Ishikawa (cell line): ENCODE data around the gene MAP4K3.

Source experiments
- CEBPB ChIP-seq: IDR thresholded peaks from 2 replicates; pipeline ENCODE4 v1.6.1; 2012
- CREB1 ChIP-seq: IDR thresholded peaks from 2 replicates; pipeline ENCODE4 v1.6.1; 2012; ENCODE audit warnings: low read depth
- EGR1 ChIP-seq: IDR thresholded peaks from 2 replicates; pipeline ENCODE4 v1.6.1; 2012
- EP300 ChIP-seq: IDR thresholded peaks from 2 replicates; pipeline ENCODE4 v1.6.1; 2012; ENCODE audit warnings: borderline replicate concordance
- FOXM1 ChIP-seq: IDR thresholded peaks from 2 replicates; pipeline ENCODE4 v1.6.1; 2012; ENCODE audit warnings: low read depth, borderline replicate concordance
- MAX ChIP-seq: IDR thresholded peaks from 2 replicates; pipeline ENCODE4 v1.6.1; 2012
- NFIC ChIP-seq: IDR thresholded peaks from 2 replicates; pipeline ENCODE4 v1.6.1; 2012
- RAD21 ChIP-seq: IDR thresholded peaks from 2 replicates; pipeline ENCODE4 v1.6.1; 2012; ENCODE audit warnings: low read depth
- REST ChIP-seq: IDR thresholded peaks from 2 replicates; pipeline ENCODE4 v1.6.1; 2012; ENCODE audit warnings: low read depth, mild to moderate bottlenecking
- TAF1 ChIP-seq: IDR thresholded peaks from 2 replicates; pipeline ENCODE4 v1.6.1; 2012; ENCODE audit warnings: low read depth, mild to moderate bottlenecking
- TCF12 ChIP-seq: IDR thresholded peaks from 2 replicates; pipeline ENCODE4 v1.6.1; 2012; ENCODE audit warnings: low read depth
- TEAD4 ChIP-seq: IDR thresholded peaks from 2 replicates; pipeline ENCODE4 v1.6.1; 2012
- USF1 ChIP-seq: IDR thresholded peaks from 2 replicates; pipeline ENCODE4 v1.6.1; 2012
- YY1 ChIP-seq: IDR thresholded peaks from 2 replicates; pipeline ENCODE4 v1.6.1; 2012; ENCODE audit warnings: low read depth
- ZBTB7A ChIP-seq: IDR thresholded peaks from 2 replicates; pipeline ENCODE4 v1.6.1; 2012; ENCODE audit warnings: low read depth

MAP4K3 gene

GRCh38 chr2:39380525-39381150 lies 56.4 kb downstream of the MAP4K3 start:
- TF ChIP-seq EGR1, result no peak
- no peak for TF ChIP-seq EP300
- TF ChIP-seq ZBTB7A, result no peak
- no peak for TF ChIP-seq TAF1
- TF ChIP-seq RAD21, result no peak
- no peak for TF ChIP-seq NFIC
- no peak for TF ChIP-seq FOXM1
- no peak for TF ChIP-seq REST
- TF ChIP-seq TCF12, result no peak
- no peak for TF ChIP-seq CREB1
- no peak for TF ChIP-seq MAX
- no peak for TF ChIP-seq YY1
- TF ChIP-seq USF1, result no peak
- no peak for TF ChIP-seq TEAD4
- no peak for TF ChIP-seq CEBPB

GRCh38 chr2:39379643-39380524 lies 57.2 kb downstream of the MAP4K3 start:
- TF ChIP-seq FOXM1, result no peak
- no peak for TF ChIP-seq TAF1
- TF ChIP-seq RAD21, result peak; percentile 68

DNA sequence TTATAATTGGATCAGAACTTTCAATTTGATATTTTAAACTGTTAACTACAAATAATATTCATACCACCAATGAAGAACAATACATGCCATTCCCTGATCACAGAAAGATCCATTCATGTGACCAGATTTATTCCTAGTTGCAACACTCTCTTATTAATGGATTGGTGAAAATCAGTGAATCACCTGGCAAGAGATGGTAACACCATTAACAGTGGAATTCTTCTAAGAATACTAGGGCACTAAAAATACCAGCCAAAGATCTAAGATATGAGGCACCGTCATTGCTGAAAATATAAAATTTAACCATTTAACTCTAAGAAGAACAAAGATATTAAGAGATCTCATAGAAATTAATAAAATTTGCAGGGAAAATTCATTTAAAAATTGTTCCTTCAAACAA lies 58.1 kb downstream of the MAP4K3 start:
- no peak for TF ChIP-seq YY1

GRCh38 chr2:39377226-39377939 lies 59.7 kb downstream of the MAP4K3 start:
- TF ChIP-seq TAF1 (no peak), YY1 (no peak), MAX (no peak), CREB1 (no peak), CEBPB (no peak), EP300 (no peak), TCF12 (no peak), FOXM1 (no peak)

GRCh38 chr2:39375917-39376316 lies 61.2 kb downstream of the MAP4K3 start:
- no peak for TF ChIP-seq TEAD4
- no peak for TF ChIP-seq EP300
- no peak for TF ChIP-seq REST
- TF ChIP-seq FOXM1, result no peak
- TF ChIP-seq CEBPB, result no peak
- no peak for TF ChIP-seq TAF1
- TF ChIP-seq NFIC, result no peak
- no peak for TF ChIP-seq CREB1
- no peak for TF ChIP-seq ZBTB7A
- TF ChIP-seq YY1, result no peak
- TF ChIP-seq EGR1, result no peak
- TF ChIP-seq TCF12, result no peak
- TF ChIP-seq RAD21, result no peak
- TF ChIP-seq USF1, result no peak
- no peak for TF ChIP-seq MAX
